GM12873 (cell line): ENCODE data around the gene KCNJ14.

Experiments
- TF ChIP-seq, protein P1 (sequence below): IDR thresholded peaks from 2 replicates; pipeline ENCODE4 v1.5.1; 2012; ENCODE audit warnings: low read depth, mild to moderate bottlenecking, moderate library complexity, low read length, control low read depth; ENCODE audit not compliant: insufficient read depth; ENCODE audit errors: missing control alignments

The KCNJ14 gene

DNA sequence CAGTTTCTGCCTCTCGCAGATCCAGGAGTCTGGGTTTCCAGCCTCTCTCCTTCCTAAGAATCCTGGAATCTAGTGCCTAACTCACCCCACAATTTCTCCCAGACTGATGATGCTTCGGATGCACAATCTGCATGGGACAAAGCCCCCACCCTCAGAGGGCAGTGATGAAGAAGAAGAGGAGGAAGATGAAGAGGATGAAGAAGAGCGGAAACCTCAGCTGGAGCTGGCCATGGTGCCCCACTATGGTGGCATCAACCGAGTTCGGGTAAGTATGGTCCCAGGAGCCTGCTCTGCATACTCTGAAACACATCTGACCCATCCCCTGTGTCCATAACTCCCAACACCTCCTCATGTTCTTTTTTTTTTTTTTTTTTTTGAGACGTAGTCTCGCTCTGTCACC, 8.8 kb upstream of the KCNJ14 start:
- TF ChIP-seq, protein P1, sequence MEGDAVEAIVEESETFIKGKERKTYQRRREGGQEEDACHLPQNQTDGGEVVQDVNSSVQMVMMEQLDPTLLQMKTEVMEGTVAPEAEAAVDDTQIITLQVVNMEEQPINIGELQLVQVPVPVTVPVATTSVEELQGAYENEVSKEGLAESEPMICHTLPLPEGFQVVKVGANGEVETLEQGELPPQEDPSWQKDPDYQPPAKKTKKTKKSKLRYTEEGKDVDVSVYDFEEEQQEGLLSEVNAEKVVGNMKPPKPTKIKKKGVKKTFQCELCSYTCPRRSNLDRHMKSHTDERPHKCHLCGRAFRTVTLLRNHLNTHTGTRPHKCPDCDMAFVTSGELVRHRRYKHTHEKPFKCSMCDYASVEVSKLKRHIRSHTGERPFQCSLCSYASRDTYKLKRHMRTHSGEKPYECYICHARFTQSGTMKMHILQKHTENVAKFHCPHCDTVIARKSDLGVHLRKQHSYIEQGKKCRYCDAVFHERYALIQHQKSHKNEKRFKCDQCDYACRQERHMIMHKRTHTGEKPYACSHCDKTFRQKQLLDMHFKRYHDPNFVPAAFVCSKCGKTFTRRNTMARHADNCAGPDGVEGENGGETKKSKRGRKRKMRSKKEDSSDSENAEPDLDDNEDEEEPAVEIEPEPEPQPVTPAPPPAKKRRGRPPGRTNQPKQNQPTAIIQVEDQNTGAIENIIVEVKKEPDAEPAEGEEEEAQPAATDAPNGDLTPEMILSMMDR: no peak

DNA sequence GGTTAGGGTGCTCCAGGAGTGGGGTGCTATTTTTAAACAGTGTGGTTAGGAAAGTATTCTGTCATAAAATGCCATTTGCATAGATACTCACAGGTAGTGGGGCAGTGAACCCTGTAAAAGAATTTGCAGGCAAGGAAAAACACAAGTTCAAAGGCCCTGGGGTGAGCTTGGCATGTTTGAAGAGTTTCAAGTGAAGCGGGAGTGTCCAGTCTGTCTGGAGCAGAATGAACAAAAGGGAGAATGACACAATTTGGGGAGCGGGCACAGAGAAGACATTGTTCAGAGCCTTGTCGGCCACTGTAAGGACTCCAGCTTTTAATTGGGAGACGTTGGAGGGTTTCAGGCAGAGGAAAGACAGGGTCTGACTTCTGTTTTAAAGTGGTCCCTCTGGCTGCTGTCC, 6.8 kb upstream of the KCNJ14 start:
- TF ChIP-seq, protein P1: no peak

DNA sequence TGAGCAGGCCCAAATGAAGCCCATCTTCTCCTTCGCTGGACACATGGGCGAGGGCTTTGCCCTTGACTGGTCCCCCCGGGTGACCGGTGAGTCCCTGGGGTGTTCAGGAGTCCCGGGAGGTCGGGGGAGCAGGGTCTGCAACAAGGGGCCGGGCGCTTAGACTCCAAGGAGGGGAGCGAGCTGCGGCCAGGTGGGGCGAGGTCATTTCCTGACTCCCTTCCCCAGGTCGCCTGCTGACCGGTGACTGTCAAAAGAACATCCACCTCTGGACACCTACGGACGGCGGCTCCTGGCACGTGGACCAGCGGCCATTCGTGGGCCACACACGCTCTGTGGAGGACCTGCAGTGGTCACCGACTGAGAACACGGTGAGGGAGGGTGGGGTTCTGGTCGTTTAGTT, 4.9 kb upstream of the KCNJ14 start:
- TF ChIP-seq, protein P1: no peak

DNA sequence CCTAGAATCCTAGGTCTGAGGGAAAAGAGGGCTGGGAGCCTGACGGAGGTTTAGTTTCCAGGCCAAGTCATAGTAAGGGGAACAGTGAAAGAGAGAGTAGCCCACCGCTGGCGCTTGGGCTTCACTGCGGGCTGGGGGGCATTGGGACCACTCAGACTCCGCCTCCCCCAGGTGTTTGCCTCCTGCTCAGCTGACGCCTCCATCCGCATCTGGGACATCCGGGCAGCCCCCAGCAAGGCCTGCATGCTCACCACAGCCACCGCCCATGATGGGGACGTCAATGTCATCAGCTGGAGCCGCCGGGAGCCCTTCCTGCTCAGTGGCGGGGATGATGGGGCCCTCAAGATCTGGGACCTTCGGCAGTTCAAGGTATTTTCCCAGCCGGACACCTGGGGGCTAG, 4.5 kb upstream of the KCNJ14 start:
- TF ChIP-seq, protein P1: no peak

DNA sequence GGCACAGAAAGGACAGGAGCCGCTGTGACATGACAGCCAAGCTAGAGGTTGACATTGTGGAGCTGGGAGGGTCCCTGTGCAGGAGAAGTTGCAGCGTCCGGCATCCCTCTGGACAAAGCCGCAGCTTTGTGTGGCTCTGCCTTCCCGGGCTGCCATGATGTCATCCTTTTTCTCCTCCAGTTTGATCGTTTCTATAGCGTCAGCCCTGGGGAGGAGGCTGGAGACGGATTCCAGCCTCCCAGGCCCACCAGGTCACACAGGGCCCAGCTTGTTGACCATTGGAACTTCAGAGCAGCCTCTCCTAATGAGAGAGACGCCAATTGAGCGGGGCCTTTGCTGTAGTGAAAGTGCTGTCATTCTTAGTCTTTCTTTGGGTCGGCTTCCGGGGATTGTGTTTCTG, 3.8 kb upstream of the KCNJ14 start:
- TF ChIP-seq, protein P1: no peak

DNA sequence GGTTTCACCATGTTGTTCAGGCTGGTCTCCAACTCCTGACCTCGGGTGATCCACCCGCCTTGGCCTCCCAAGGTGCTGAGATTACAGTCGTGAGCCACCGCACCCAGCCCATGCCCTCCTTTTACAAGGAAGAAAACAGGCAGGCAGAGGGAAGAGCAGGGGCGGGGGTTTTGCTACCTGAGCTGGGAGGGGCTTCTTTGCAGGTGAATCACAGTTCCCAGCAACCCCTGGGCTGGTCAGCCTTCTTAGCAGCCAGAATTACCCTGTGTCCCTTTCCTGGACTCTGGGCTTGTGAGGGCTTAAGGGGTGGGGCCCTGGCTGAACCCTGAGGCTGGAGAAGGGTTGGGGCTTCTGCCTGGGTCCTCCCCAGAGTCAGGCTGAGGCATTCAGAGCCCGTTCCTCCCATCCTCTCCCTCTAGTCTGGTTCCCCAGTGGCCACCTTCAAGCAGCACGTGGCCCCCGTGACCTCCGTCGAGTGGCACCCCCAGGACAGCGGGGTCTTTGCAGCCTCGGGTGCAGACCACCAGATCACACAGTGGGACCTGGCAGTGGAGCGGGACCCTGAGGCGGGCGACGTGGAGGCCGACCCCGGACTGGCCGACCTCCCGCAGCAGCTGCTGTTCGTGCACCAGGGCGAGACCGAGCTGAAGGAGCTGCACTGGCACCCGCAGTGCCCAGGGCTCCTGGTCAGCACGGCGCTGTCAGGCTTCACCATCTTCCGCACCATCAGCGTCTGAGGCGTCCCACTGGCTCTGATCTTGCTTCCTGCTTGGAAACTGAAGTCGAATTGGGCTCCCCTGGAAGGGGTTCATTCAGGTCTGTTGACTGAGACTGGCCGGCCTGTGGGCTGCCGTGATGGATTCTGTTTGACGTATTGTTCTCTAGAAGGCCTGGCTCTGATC, 2.8 kb upstream of the KCNJ14 start:
- TF ChIP-seq, protein P1: no peak

DNA sequence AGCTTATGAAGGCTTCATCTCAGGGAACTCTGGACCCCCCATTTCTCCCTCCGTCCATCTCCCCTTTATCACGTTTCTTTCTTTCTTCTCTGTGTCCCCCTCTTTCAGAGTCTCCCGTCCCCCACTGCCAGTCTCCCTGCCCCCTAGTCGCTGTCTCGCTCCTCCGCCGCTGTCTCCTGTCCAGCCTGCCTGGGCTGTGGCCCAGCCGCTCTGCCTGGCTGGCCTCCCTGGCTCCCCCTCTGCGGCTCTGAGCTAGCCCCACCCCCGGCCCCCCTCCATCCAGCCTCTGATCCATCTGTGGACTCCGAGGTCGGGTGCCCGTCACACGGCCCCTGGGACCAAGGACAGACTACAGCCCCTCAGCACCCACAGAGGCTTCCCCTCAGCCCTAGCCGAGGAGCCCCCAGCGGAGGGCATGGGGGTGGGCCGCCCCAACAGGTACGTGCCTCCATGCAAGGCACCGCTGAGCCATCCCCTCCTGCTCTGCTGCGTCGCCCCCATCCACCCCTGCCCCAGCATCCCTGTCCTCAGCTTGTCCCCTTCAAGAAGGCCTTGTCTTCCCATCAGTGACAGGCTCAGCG, 1.1 kb upstream of the KCNJ14 start:
- TF ChIP-seq, protein P1: no peak
